SK-N-SH treated with all-trans-retinoic acid at 6 μM for 48 hours (cell line): ENCODE data around the gene LMF2.

Experiments
- ATAC-seq: fragments of 200-7000 bp; cut with Tn5 transposase; 3 replicates; pipeline ENCODE4 v1.9.1; 2020; ENCODE audit warnings: mild to moderate bottlenecking, moderate library complexity
- ARNTL ChIP-seq: fragments of 450-650 bp; formaldehyde crosslinking; IDR thresholded peaks from 2 replicates; pipeline ENCODE4 v1.5.0; 2020; ENCODE audit warnings: low read depth, mild to moderate bottlenecking, moderate library complexity, borderline replicate concordance
- BACH2 ChIP-seq: fragments of 250-450 bp; sonication (Bioruptor Pico); IDR thresholded peaks from 2 replicates; pipeline ENCODE4 v1.9.0; 2021; ENCODE audit warnings: mild to moderate bottlenecking, borderline replicate concordance
- CSDC2 ChIP-seq: fragments of 250-450 bp; sonication (Bioruptor Pico); IDR thresholded peaks from 2 replicates; pipeline ENCODE4 v1.5.0; 2020; ENCODE audit warnings: mild to moderate bottlenecking, moderate library complexity
- ESRRG ChIP-seq: fragments of 250-450 bp; sonication (Bioruptor Pico); IDR thresholded peaks from 2 replicates; pipeline ENCODE4 v1.6.1; 2021; ENCODE audit warnings: mild to moderate bottlenecking
- GLIS3 ChIP-seq: fragments of 250-450 bp; sonication (Bioruptor Pico); IDR thresholded peaks from 2 replicates; pipeline ENCODE4 v1.5.0; 2020; ENCODE audit warnings: mild to moderate bottlenecking, moderate library complexity
- ISL1 ChIP-seq: fragments of 250-450 bp; sonication (Bioruptor Pico); IDR thresholded peaks from 2 replicates; pipeline ENCODE4 v2.1.2; 2022; ENCODE audit warnings: mild to moderate bottlenecking, moderate library complexity
- OSR1 ChIP-seq: fragments of 250-450 bp; sonication (Bioruptor Pico); IDR thresholded peaks from 2 replicates; pipeline ENCODE4 v1.8.0; 2022; ENCODE audit warnings: moderate library complexity, mild to moderate bottlenecking, inconsistent platforms
- PPARA ChIP-seq: fragments of 250-450 bp; sonication (Bioruptor Pico); IDR thresholded peaks from 2 replicates; pipeline ENCODE4 v1.5.0; 2020; ENCODE audit warnings: mild to moderate bottlenecking, borderline replicate concordance
- SNAI2 ChIP-seq: fragments of 250-450 bp; sonication (Bioruptor Pico); IDR thresholded peaks from 2 replicates; pipeline ENCODE4 v1.5.0; 2020; ENCODE audit warnings: mild to moderate bottlenecking, moderate library complexity
- TCF4 ChIP-seq: fragments of 250-450 bp; sonication (Bioruptor Pico); IDR thresholded peaks from 2 replicates; pipeline ENCODE4 v1.8.0; 2021; ENCODE audit warnings: mild to moderate bottlenecking, moderate library complexity, borderline replicate concordance
- TOX ChIP-seq: fragments of 250-450 bp; sonication (Bioruptor Pico); IDR thresholded peaks from 2 replicates; pipeline ENCODE4 v1.8.0; 2021; ENCODE audit warnings: mild to moderate bottlenecking, moderate library complexity, borderline replicate concordance
- ZFP3 ChIP-seq: fragments of 250-450 bp; sonication (Bioruptor Pico); IDR thresholded peaks from 2 replicates; pipeline ENCODE4 v1.5.0; 2020; ENCODE audit warnings: mild to moderate bottlenecking, moderate library complexity
- ZFP30 ChIP-seq: fragments of 450-650 bp; formaldehyde crosslinking; IDR thresholded peaks from 2 replicates; pipeline ENCODE4 v1.5.0; 2022; ENCODE audit warnings: mild to moderate bottlenecking, moderate library complexity
- ZNF565 ChIP-seq: fragments of 450-650 bp; formaldehyde crosslinking; conservative IDR thresholded peaks from 2 replicates; pipeline ENCODE4 v1.5.0; 2020; ENCODE audit warnings: low read depth, mild to moderate bottlenecking, moderate library complexity
- ZNF70 ChIP-seq: fragments of 450-650 bp; formaldehyde crosslinking; IDR thresholded peaks from 2 replicates; pipeline ENCODE4 v1.5.0; 2020; ENCODE audit warnings: mild to moderate bottlenecking, moderate library complexity
- ZNF8 ChIP-seq: fragments of 450-650 bp; formaldehyde crosslinking; IDR thresholded peaks from 2 replicates; pipeline ENCODE4 v1.5.0; 2020; ENCODE audit warnings: mild to moderate bottlenecking, moderate library complexity
- TF ChIP-seq, protein P1 (sequence below): fragments of 250-450 bp; sonication (Bioruptor Pico); IDR thresholded peaks from 2 replicates; pipeline ENCODE4 v1.8.0; 2020; ENCODE audit warnings: mild to moderate bottlenecking, moderate library complexity, borderline replicate concordance
- TF ChIP-seq, protein P2 (sequence below): fragments of 250-450 bp; sonication (Bioruptor Pico); IDR thresholded peaks from 2 replicates; pipeline ENCODE4 v1.5.1; 2020; ENCODE audit warnings: low read depth, mild to moderate bottlenecking, moderate library complexity
- TF ChIP-seq, protein P3 (sequence below): fragments of 250-450 bp; sonication (Bioruptor Pico); IDR thresholded peaks from 2 replicates; pipeline ENCODE4 v1.5.0; 2020; ENCODE audit warnings: mild to moderate bottlenecking, moderate library complexity
- TF ChIP-seq, protein P4 (sequence below): fragments of 250-450 bp; sonication (Bioruptor Pico); IDR thresholded peaks from 2 replicates; pipeline ENCODE4 v1.5.1; 2021; ENCODE audit warnings: mild to moderate bottlenecking, moderate library complexity
- TF ChIP-seq, protein P5 (sequence below): fragments of 250-450 bp; sonication (Bioruptor Pico); IDR thresholded peaks from 2 replicates; pipeline ENCODE4 v1.8.0; 2021; ENCODE audit warnings: low read depth, mild to moderate bottlenecking, moderate library complexity, borderline replicate concordance

The LMF2 gene, protein sequence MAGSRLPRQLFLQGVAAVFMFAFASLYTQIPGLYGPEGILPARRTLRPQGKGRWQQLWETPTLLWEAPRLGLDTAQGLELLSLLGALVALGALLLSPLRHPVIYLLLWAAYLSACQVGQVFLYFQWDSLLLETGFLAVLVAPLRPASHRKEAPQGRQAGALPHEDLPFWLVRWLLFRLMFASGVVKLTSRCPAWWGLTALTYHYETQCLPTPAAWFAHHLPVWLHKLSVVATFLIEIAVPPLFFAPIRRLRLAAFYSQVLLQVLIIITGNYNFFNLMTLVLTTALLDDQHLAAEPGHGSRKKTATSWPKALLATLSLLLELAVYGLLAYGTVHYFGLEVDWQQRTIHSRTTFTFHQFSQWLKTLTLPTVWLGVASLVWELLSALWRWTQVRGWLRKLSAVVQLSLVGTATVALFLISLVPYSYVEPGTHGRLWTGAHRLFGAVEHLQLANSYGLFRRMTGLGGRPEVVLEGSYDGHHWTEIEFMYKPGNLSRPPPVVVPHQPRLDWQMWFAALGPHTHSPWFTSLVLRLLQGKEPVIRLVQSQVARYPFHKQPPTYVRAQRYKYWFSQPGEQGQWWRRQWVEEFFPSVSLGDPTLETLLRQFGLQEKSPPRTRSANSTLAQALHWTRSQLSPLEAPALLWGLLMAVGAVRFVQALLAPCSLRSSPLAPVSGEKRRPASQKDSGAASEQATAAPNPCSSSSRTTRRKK

DNA sequence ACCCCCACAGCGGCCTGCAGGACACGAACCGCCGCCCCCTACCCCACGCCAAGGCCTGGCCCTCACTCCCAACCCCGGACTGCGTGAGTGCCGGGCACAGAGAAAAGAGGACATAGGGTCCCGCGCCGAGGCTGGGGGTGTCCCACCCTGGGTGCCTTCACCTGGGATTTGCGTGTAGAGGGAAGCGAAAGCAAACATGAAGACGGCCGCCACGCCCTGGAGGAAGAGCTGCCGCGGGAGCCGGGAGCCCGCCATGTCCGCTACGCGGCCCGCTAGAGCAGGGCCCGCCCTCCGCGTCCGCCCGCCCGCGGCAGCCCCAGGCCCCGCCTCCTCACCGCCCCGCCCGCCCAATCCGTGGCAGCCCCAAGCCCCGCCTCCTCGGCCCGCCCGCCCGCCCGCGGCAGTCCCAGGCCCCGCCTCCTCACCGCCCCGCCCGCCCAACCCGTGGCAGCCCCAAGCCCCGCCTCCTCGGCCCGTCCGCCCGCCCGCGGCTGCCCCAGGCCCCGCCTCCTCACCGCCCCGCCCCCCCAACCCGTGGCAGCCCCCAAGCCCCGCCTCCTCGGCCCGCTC lies at the start of gene LMF2:
LMF2 (minus strand) TSS at position 282 of the 570 bp plus-strand sequence; CDS start at position 255, 27 bp downstream.
- TF ChIP-seq ZNF70 (CRISPR knock-in tag) = no peak
- TF ChIP-seq ZNF8 (CRISPR knock-in tag) = no peak
- TF ChIP-seq, protein P1, sequence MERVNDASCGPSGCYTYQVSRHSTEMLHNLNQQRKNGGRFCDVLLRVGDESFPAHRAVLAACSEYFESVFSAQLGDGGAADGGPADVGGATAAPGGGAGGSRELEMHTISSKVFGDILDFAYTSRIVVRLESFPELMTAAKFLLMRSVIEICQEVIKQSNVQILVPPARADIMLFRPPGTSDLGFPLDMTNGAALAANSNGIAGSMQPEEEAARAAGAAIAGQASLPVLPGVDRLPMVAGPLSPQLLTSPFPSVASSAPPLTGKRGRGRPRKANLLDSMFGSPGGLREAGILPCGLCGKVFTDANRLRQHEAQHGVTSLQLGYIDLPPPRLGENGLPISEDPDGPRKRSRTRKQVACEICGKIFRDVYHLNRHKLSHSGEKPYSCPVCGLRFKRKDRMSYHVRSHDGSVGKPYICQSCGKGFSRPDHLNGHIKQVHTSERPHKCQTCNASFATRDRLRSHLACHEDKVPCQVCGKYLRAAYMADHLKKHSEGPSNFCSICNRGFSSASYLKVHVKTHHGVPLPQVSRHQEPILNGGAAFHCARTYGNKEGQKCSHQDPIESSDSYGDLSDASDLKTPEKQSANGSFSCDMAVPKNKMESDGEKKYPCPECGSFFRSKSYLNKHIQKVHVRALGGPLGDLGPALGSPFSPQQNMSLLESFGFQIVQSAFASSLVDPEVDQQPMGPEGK (CRISPR knock-in tag) = no peak
- TF ChIP-seq GLIS3 (CRISPR knock-in tag) = no peak
- TF ChIP-seq, protein P2, sequence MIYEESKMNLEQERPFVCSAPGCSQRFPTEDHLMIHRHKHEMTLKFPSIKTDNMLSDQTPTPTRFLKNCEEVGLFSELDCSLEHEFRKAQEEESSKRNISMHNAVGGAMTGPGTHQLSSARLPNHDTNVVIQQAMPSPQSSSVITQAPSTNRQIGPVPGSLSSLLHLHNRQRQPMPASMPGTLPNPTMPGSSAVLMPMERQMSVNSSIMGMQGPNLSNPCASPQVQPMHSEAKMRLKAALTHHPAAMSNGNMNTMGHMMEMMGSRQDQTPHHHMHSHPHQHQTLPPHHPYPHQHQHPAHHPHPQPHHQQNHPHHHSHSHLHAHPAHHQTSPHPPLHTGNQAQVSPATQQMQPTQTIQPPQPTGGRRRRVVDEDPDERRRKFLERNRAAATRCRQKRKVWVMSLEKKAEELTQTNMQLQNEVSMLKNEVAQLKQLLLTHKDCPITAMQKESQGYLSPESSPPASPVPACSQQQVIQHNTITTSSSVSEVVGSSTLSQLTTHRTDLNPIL (CRISPR knock-in tag) = no peak
- TF ChIP-seq ZNF565 (CRISPR knock-in tag) = no peak
- TF ChIP-seq ESRRG = no peak
- TF ChIP-seq CSDC2 (CRISPR knock-in tag) = no peak
- no peak for TF ChIP-seq SNAI2 (CRISPR knock-in tag)
- TF ChIP-seq, protein P3, sequence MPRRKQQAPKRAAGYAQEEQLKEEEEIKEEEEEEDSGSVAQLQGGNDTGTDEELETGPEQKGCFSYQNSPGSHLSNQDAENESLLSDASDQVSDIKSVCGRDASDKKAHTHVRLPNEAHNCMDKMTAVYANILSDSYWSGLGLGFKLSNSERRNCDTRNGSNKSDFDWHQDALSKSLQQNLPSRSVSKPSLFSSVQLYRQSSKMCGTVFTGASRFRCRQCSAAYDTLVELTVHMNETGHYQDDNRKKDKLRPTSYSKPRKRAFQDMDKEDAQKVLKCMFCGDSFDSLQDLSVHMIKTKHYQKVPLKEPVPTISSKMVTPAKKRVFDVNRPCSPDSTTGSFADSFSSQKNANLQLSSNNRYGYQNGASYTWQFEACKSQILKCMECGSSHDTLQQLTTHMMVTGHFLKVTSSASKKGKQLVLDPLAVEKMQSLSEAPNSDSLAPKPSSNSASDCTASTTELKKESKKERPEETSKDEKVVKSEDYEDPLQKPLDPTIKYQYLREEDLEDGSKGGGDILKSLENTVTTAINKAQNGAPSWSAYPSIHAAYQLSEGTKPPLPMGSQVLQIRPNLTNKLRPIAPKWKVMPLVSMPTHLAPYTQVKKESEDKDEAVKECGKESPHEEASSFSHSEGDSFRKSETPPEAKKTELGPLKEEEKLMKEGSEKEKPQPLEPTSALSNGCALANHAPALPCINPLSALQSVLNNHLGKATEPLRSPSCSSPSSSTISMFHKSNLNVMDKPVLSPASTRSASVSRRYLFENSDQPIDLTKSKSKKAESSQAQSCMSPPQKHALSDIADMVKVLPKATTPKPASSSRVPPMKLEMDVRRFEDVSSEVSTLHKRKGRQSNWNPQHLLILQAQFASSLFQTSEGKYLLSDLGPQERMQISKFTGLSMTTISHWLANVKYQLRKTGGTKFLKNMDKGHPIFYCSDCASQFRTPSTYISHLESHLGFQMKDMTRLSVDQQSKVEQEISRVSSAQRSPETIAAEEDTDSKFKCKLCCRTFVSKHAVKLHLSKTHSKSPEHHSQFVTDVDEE (CRISPR knock-in tag) = no peak
- no peak for TF ChIP-seq PPARA
- no peak for TF ChIP-seq ZFP3 (CRISPR knock-in tag)
- TF ChIP-seq, protein P4, sequence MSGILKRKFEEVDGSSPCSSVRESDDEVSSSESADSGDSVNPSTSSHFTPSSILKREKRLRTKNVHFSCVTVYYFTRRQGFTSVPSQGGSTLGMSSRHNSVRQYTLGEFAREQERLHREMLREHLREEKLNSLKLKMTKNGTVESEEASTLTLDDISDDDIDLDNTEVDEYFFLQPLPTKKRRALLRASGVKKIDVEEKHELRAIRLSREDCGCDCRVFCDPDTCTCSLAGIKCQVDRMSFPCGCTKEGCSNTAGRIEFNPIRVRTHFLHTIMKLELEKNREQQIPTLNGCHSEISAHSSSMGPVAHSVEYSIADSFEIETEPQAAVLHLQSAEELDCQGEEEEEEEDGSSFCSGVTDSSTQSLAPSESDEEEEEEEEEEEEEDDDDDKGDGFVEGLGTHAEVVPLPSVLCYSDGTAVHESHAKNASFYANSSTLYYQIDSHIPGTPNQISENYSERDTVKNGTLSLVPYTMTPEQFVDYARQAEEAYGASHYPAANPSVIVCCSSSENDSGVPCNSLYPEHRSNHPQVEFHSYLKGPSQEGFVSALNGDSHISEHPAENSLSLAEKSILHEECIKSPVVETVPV (CRISPR knock-in tag) = no peak
- TF ChIP-seq OSR1 (CRISPR knock-in tag) = no peak
- no peak for TF ChIP-seq TOX
- peak; percentile 89 for ATAC-seq

DNA sequence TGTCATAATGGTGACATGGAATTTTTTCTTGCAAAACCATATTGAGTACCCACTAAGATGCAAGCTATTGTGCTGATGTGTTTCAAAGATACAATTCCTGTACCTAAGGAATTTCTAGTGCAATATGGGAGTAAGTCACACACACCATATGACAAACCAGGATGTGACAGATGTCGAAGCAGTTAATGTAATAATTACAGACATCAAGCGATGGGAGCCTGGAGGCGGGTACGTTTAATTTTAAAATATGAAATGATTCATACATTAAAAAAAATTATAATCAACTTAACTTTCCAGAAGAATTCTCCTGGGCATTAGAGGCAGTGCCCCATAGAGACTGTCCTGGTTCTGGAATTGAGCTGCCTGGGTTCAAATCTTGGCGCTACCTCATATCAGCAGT lies 49.2 kb upstream of the LMF2 start:
- no peak for TF ChIP-seq TCF4 (CRISPR knock-in tag)
- TF ChIP-seq, protein P5, sequence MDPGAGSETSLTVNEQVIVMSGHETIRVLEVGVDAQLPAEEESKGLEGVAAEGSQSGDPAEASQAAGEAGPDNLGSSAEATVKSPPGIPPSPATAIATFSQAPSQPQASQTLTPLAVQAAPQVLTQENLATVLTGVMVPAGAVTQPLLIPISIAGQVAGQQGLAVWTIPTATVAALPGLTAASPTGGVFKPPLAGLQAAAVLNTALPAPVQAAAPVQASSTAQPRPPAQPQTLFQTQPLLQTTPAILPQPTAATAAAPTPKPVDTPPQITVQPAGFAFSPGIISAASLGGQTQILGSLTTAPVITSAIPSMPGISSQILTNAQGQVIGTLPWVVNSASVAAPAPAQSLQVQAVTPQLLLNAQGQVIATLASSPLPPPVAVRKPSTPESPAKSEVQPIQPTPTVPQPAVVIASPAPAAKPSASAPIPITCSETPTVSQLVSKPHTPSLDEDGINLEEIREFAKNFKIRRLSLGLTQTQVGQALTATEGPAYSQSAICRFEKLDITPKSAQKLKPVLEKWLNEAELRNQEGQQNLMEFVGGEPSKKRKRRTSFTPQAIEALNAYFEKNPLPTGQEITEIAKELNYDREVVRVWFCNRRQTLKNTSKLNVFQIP (CRISPR knock-in tag) = no peak
- no peak for TF ChIP-seq SNAI2 (CRISPR knock-in tag)
- TF ChIP-seq, protein P4 (CRISPR knock-in tag) = no peak
- no peak for TF ChIP-seq ZNF565 (CRISPR knock-in tag)
- TF ChIP-seq ARNTL (CRISPR knock-in tag) = no peak
- TF ChIP-seq OSR1 (CRISPR knock-in tag) = no peak
- TF ChIP-seq, protein P1 (CRISPR knock-in tag) = no peak
- TF ChIP-seq ZFP3 (CRISPR knock-in tag) = no peak
- no peak for TF ChIP-seq BACH2
- no peak for TF ChIP-seq PPARA
- no peak for TF ChIP-seq TOX
- TF ChIP-seq ISL1 (CRISPR knock-in tag) = no peak
- TF ChIP-seq ZFP30 (CRISPR knock-in tag) = no peak
- TF ChIP-seq, protein P2 (CRISPR knock-in tag) = no peak
- no peak for TF ChIP-seq ESRRG
- ATAC-seq = no peak
